Mesenteric fat pad (tissue), 1 donor: ENCODE results near the gene MS4A18. TPM values are rescaled to one million over a fixed set of nuclear protein-coding genes. Genes with fewer than 3 reads are reported as not detected.
A peak's percentile ranks its signal among the peaks of the same experiment; 100 is the strongest.

Experiments used
- DNase-seq: peaks from one replicate; pipeline ENCODE4 v3.0.0-alpha.2; 2020; ENCODE audit warnings: low spot score
- total RNA-seq: library from RNA; stranded (reverse); fragmentation: NEBNext Ultra II Directional; extraction: Animal tissue kit (Norgen Biotek cat#: 25700); gene quantifications from one replicate; pipeline ENCODE4 v1.2.1, GENCODE V29; 2021
- donor health status: DM: yes; HTN: yes; CAD: no.

Gene MS4A18
- total RNA-seq, 1 donor from 2014 or later: not detected

- DNase-seq: no peak
Observed at GRCh38 chr11:60765355-60765754, 40.8 kb downstream of the MS4A18 start.

- no peak for DNase-seq
Observed at GRCh38 chr11:60766547-60766946, 42.0 kb downstream of the MS4A18 start.

- DNase-seq: peak; percentile 87
Observed at GRCh38 chr11:60767388-60767811, 42.9 kb downstream of the MS4A18 start.

- DNase-seq: peak; percentile 76
Observed at GRCh38 chr11:60768202-60768601, 43.7 kb downstream of the MS4A18 start.

DNA sequence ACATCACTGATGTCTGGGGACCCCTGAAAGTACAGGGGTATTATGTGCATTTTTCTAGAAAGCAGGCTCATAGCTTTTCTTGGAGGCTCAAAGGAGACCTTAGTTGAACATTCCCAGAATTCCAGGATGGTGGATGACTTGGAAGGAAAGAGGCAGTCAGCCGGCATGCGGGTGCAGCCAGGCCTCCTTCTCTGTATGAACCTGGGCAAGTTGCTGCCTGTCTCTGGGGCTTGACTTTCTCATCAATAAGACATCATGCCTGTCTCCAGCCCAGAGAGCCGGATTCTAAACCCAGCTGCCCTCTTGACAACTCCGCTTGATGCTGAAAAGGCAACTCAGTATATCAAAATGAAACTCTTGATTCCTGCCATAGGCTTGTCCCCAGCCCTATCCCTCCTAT is 44.8 kb downstream of the MS4A18 start:
- DNase-seq: peak; percentile 67

- peak; percentile 30 for DNase-seq
Observed at GRCh38 chr11:60769811-60770210, 45.3 kb downstream of the MS4A18 start.

- no peak for DNase-seq
Observed at GRCh38 chr11:60771146-60771545, 46.6 kb downstream of the MS4A18 start.

DNA sequence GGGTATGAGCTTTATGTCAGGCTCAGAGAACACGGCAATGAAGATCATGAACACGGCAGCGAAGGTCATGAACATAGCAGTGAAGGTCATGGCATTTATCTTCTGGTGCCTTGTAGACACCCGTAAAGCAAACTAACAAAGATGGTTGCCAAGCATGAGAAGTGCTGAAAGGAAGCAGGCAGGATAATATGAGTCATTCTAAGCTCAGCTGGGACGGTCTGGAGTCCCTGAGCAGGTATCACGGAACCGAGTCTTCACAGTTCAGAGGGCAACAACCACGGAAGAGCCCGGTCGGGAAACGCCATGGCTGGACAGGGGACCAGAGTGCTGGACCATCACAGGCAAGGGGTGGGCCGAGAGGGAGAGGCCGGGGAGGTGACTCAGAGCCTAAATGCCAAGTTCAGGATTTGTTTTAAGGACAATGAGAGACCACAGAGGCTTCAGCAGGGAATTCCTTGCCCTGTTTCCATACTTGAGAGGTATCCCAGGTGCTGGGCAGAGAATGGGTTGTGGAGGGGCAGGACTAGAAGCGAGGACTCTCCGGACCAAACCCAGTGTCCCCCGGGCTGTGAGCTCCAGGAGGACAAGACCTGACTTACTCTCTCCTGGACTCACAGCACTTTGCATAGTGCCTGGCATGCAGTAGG is 47.5 kb downstream of the MS4A18 start:
- DNase-seq: no peak

- no peak for DNase-seq
Observed at GRCh38 chr11:60772666-60773065, 48.1 kb downstream of the MS4A18 start.

DNA sequence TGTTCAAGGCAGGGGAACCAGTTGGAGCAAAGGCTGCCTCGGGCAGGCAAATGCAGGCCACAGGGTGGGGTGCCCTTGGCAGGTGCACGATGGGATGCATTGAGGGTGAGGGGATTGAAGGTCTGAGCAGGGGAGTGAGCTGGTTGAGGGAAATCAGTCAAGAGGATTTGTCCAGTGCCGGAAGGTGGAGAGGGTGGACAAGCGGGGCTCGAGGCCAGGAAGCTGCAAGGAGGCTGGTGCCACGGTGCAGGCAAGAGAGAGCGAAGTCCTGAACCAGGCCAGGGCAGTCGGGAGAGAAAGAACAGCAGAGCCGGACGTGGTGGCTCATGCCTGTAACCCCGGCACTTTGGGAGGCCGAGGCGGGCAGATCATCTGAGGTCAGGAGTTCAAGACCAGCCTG is 50.2 kb downstream of the MS4A18 start:
- DNase-seq: no peak

- no peak for DNase-seq
Observed at GRCh38 chr11:60775420-60775961, 51.0 kb downstream of the MS4A18 start.

GRCh38 chr11:60776167-60776566 is 51.6 kb downstream of the MS4A18 start:
- DNase-seq: no peak

DNA sequence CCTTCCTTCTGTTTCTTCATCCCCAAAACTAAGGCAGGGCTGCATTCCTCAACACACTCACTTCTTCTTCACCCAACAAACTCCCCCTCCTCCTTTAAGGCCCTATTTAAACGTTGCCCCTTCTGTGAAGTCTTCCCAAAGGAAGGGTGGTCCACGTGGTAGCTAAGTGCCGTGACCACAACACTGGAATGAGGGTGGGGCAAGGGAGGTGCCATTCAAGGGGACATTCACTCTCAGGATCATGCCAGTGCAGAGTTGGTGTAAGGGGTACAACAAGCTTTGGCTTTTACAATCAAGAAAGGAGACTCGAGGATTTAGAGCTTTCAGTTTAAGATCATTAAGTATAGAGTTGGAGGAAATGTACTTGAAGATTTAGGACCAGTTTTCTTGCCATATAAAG is 52.6 kb downstream of the MS4A18 start:
- DNase-seq: no peak

DNA sequence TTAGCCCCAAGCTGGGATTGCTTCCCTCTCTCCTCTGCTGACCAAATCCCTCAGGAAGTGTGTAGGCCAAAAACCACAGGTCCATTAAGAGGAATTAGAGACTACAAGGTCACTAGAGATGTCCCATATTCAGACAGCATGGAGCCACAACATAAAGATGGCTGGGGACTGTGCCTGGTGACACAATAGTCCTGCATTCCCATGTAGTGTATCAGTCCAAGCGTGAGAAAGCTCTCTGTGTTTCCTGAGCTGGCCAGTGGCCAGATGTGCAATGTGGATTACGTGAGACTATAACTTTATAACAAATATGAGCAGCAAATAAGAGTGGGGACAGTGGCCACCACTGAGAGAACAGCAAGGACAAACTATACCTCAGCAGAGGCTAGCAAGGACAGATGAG is 53.1 kb downstream of the MS4A18 start:
- DNase-seq: peak; percentile 73

GRCh38 chr11:60780065-60780464 is 55.5 kb downstream of the MS4A18 start:
- DNase-seq: peak; percentile 57

GRCh38 chr11:60780774-60781173 is 56.3 kb downstream of the MS4A18 start:
- no peak for DNase-seq

DNA sequence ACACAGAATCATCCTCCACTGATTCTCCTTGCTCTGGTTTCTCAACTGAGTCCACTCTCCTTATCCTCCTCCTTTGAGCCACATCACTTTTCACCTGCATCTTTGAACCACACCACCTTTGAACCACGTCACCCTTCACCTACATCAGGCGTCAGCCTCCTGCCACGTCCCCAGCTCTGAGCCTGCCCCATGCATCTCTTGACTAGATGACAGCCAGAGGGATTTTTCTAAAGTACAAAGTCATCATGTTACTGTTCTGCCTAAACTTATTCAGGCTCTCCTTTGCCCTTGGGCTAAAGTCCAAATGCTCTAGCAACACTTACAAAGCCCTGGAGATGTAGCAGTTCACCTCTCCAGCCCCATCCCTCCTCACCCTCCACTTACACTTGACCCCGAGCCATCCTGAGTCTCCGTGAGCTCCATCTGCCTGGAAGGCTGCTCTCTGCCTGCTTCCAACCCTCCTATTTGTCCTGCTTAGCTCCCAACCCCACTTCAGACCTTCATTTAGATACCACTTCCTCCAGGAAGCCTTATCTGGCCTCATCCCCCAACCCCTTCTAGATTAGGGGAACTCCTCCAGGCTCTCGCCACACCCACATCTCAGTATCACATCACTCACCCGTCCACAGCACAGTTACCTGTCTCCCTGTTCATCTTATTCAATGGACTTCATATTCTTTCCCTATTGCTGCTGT is 56.9 kb downstream of the MS4A18 start:
- peak; percentile 83 for DNase-seq

- peak; percentile 51 for DNase-seq
Observed at GRCh38 chr11:60781981-60782316, 57.4 kb downstream of the MS4A18 start.

DNA sequence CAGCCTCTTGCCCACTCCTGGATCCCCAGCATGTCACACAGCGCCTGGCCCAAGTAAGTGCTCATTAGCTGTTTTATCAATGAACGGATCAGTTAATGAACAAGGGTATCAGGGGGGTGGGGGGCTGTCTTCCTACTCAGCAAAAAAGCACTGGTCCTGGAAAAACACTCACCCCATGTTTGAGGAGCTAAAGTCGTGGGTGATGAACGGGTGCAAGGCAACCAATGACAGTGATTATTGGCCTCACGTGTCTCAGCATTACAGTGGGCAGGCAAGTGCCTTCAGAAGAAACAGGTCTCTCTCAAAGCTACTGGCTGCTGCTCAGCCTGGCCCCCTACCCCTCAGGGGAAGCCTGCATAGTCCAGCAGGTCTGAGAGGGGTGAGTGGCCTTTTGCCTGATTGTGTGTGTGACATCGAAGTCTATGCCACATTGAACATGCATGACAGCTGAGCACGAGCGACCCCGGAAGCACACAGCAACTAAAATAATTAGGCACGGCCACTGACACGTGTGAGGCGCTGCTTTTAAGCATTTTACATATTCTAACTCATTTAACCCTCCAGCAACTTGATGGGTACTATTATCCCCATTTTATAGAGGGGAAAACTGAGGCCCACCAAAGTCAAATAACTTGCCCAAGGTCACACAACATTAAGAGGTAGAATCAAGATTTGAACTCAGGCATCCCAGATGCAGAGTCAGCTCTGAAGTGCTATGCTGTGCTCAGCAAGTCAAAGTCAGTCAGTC is 58.0 kb downstream of the MS4A18 start:
- peak; percentile 73 for DNase-seq

- peak; percentile 77 for DNase-seq
Observed at GRCh38 chr11:60783141-60783484, 58.6 kb downstream of the MS4A18 start.

GRCh38 chr11:60783911-60784310 is 59.4 kb downstream of the MS4A18 start:
- no peak for DNase-seq

DNA sequence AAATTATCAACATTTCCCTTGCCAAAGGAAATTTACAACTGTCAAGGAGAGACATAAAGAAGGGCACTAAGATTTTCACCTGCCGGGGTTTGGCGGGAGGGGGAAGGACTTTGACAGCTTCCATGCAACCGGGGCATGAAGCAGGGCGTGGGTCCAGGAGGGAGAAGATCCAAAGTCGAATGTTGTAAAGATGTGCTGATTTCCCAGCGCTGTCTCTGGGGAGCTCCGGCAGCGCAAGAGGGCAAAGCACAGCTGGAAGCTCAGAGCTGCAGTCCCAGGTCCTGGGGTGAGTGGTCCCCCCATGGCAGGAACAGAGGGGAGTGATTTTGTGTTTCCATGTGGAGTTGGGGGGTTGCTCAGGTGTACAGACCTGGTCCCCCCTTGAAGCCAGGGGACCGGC is 60.6 kb downstream of the MS4A18 start, which contains the start of gene MS4A10:
MS4A10 (plus strand) TSS at position 198 of the 400 bp plus-strand sequence. CDS start 5,003 bp downstream, outside the sequence.
- DNase-seq: no peak
